ENCODE measurements around the gene TBPL2. TPM values are rescaled to one million over a fixed set of nuclear protein-coding genes. Genes with fewer than 3 reads are reported as not detected.

The TBPL2 gene
- total and polyA plus RNA-seq, 2 of the 13 experiments (the other 11 are each of a cell fraction or from before 2014, with no cell fraction given): not detected

GRCh38 chr14:55417955-55418354 is 22.5 kb downstream of the TBPL2 start (continued):
- TF ChIP-seq TSC22D2 (CRISPR knock-in tag; IDR thresholded peaks at IDR 0.05; ENCODE audit: borderline replicate concordance): no peak
- TF ChIP-seq ISL2 (CRISPR knock-in tag; IDR thresholded peaks at IDR 0.05): no peak
- no peak for TF ChIP-seq THYN1 (CRISPR knock-in tag; IDR thresholded peaks at IDR 0.05; ENCODE audit: borderline replicate concordance, low read depth)
- no peak for TF ChIP-seq PAXIP1 (CRISPR knock-in tag; conservative IDR thresholded peaks at IDR 0.05)

GRCh38 chr14:55416866-55417265 is 23.6 kb downstream of the TBPL2 start:
- H3K4me1 ChIP-seq (ENCODE audit: insufficient read depth, low read length): peaks cover 19% of the 10 kb centered on the region
- no peaks in the 10 kb centered on the region for H4K20me1 ChIP-seq (ENCODE audit: insufficient read depth, low read length)
- ChIA-PET CTCF (ENCODE audit: low intra/inter-chr PET ratio, low total read pairs) (no interaction called here), POLR2A (no interaction called here)
- H3K79me2 ChIP-seq (ENCODE audit: insufficient read depth, low read length): no peaks in the 10 kb centered on the region
- H3K27ac ChIP-seq (ENCODE audit: extremely low read length, insufficient read depth, low read length): no peak overlapping the region
- ATAC-seq (peak; percentile 43; the same call in 1 of the 3 replicates), DNase-seq (ENCODE audit: low spot score) (no peak), FAIRE-seq (no peak)
- in situ Hi-C loops (cut with HindIII; ENCODE audit: extremely low pct_ligation_motif_present, low pct_unique_long_range_greater_than_20kb) (no loop called here), intact Hi-C loops (cut with micrococcal nuclease; ENCODE audit: unreplicated experiment) (no loop called here)
- no peaks in the 10 kb centered on the region for H3K9me3 ChIP-seq (ENCODE audit: low read length)
- no peak overlapping the region for H3K4me3 ChIP-seq (replicated peaks in 1 of 3; ENCODE audit: insufficient read depth in 1 of 3, low read depth in 2 of 3, low read length in 3 of 3)
- no peaks in the 10 kb centered on the region for H3K36me3 ChIP-seq (replicated peaks in 1 of 2; ENCODE audit: control insufficient read depth in 1 of 2, insufficient read depth in 2 of 2, low read length in 2 of 2)
- no peak overlapping the region for H3K4me2 ChIP-seq (ENCODE audit: low read depth, low read length)
- peaks cover 0 to 2% of the 10 kb centered on the region in 2 experiments; a peak in 1 of 5 replicates for H3K27me3 ChIP-seq (ENCODE audit: control insufficient read depth in 1 of 2, insufficient read depth in 2 of 2, low read length in 2 of 2)
- WGBS (ENCODE audit: low lambda C conversion rate): 4% methylated on average over 5 of the region's 5 CpGs
- BruUV-seq (replicated peaks): no TSS peak
- TF ChIP-seq ZNF44 (CRISPR knock-in tag; IDR thresholded peaks at IDR 0.05): no peak
- TF ChIP-seq CTCF (CRISPR knock-in tag; IDR thresholded peaks at IDR 0.05): peak; percentile 38; the same call in 1 of the 2 replicates
- TF ChIP-seq STAG1 (CRISPR knock-in tag; IDR thresholded peaks at IDR 0.05): 0 out of 2 replicates have a peak, but pooled peaks have one; percentile 15
- no peak for TF ChIP-seq RFX5 (IDR thresholded peaks at IDR 0.05; ENCODE audit: low read depth, low read length)
- no peak overlapping the region for H3K9ac ChIP-seq (ENCODE audit: insufficient read depth, low read depth, low read length)
- no peak overlapping the region for H2AFZ ChIP-seq (ENCODE audit: low read length)

Data from HepG2 (cell line).